GM12872 (cell line): ENCODE data around the gene CMTM6.

ENCODE experiments used
- TF ChIP-seq, protein P1 (sequence below): IDR thresholded peaks from 3 replicates; pipeline ENCODE4 v1.5.1; 2011; ENCODE audit warnings: low read depth, mild to moderate bottlenecking, low read length, moderate library complexity; ENCODE audit not compliant: insufficient read depth

CMTM6 gene

DNA sequence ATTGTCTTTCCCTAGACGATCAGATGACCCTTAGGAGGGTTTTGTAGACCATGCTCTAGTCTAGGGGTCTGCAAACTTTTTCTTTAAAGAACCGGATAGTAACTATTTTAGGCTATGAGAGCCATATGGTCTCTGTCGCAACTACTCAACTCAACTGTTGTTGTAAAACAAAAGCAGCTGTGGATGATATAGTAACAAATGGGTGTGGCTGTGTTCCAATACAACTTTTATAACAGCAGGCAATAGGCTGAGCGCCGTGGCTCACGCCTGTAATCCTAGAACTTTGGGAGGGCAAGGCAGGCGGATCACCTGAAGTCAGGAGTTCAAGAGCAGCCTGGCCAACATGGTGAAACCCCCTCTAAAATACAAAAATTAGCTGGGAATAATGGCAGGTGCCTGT, 6.1 kb upstream of the CMTM6 start:
- TF ChIP-seq, protein P1, sequence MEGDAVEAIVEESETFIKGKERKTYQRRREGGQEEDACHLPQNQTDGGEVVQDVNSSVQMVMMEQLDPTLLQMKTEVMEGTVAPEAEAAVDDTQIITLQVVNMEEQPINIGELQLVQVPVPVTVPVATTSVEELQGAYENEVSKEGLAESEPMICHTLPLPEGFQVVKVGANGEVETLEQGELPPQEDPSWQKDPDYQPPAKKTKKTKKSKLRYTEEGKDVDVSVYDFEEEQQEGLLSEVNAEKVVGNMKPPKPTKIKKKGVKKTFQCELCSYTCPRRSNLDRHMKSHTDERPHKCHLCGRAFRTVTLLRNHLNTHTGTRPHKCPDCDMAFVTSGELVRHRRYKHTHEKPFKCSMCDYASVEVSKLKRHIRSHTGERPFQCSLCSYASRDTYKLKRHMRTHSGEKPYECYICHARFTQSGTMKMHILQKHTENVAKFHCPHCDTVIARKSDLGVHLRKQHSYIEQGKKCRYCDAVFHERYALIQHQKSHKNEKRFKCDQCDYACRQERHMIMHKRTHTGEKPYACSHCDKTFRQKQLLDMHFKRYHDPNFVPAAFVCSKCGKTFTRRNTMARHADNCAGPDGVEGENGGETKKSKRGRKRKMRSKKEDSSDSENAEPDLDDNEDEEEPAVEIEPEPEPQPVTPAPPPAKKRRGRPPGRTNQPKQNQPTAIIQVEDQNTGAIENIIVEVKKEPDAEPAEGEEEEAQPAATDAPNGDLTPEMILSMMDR: no peak

DNA sequence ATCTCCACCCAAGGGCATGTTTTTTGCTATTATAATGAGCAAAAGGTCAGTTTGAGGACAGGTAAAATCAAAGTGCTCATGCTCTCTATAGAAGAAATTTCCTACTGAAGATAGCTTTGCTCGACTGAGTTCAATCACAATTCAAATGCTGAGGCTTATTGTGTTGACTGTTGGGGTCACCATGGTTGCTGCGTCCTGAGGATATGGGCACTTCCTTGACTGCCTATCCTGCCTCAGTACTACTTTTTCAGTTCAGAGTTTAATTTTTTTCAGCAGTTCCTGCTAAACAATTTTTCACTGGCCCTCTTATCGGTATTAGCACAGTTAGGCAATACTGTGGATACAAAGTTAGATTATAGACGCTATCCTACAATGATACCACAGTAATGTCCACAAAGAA, 3.8 kb upstream of the CMTM6 start:
- TF ChIP-seq, protein P1: no peak

DNA sequence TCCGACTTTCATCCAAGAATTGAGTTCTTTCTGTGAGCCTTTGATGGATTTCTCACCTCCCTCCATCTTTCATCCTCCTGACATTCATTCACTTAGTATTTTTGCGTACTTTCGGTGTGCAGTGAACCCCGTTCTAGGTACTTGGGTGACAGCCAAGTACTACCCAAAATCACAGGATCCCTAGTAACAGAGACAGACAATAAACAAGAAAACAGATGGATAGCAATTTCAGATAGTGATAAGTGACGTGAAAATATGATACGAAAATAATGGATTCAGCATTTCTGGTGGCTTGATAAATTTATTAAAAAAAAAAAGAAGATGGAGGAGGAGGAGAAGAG, 264 bp upstream of the CMTM6 start:
- TF ChIP-seq, protein P1: no peak

DNA sequence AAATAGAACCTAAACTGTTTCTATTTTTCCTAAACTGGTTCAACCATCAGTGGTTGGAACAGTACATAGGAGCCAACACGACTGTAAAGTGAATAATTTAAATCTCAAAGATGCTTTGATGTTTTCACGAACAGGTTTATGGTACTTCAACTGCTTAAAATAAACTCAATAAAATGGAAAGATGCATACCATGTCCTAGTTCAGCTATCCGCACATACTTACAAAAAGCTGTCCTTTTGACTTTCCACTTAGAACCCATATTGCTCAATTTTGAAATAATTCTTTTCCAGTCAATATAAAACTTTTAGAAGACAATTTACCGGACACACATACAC, 902 bp downstream of the CMTM6 start:
- TF ChIP-seq, protein P1: no peak

DNA sequence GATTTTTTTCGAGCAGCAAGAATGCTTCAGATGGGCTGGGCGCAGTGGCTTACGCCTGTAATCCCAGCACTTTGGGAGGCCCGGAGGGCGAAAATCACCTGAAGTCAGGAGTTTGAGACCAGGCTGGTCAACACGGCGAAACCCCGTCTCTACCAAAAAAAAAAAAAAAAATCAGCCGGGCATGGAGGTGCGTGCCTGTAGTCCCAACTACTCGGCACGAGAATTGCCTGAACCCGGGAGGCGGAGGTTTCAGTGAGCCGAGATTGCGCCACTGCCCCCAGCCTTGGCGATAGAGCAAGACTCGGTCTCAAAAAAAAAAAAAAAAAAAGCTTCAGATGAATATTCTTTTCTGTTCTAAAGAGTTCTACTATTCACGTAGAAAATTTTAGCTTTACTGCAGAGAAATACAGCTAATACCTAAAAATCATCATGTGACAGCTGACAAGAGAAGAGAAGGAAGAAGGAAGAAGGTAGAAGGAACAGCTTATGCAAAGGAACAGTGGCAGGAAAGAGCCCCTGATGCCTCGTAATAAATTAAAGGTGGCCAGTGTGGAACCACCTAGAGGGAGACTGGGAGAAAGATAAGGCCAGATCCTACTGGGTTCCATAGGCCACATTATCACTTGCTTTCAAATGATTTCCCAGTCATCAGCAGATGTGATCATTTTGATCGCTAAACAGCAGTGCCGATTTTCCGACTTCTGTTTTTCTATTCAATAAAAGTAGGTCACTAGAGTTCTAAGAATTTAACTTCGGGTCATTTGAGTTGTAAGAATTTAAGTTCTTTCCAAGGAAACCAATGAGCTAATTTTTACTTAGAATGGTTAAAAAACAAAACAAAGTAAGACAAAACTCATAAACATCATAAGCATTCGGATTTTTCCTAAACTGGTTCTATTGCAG, 1.5 kb downstream of the CMTM6 start:
- TF ChIP-seq, protein P1: no peak

DNA sequence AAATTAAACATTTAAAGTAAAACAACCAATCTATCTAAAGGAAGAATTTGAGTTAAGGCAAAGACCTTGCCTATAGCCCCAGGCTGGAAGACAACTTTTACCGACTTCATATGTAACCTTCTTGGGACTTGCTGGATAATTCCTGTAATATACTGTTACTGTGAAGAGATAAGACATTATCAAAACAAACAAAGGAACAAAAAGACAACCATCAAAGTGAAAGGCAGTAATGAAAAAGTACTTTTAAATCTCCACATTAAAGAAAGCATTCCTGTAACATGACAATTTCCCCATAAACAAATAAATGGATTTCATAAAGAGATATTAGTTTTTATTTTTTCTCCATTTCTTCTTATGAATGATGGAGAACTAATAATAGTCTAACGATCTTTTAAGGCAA, 2.4 kb downstream of the CMTM6 start:
- TF ChIP-seq, protein P1: no peak

DNA sequence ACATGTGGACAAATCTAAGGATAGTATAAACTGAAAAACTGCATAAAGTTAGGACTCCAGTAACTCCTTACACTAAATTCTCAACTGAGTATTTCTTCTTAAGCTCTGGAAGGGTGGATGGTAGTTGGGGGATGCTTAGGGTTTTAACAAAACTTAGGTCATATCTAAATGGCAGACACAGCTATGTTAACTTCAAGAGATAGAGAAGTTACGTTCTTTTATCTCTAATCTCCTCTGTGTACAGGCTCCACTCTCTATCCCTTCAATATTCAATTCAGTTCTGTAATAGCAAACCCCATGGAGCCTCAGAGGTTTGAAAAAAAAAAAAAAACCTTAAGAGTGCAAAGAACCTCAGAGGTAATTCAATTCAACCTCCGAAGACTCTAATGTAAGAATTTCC, 3.1 kb downstream of the CMTM6 start:
- TF ChIP-seq, protein P1: no peak
